HG03025 (cell line): ENCODE data around the gene ZNF446.

Source experiments
- ATAC-seq: cut with Tn5 transposase; IDR thresholded peaks from one replicate; pipeline ENCODE4 v1.9.1; 2021; ENCODE audit warnings: mild to moderate bottlenecking, moderate library complexity; ENCODE audit not compliant: unreplicated experiment, low FRiP score

The ZNF446 gene

DNA sequence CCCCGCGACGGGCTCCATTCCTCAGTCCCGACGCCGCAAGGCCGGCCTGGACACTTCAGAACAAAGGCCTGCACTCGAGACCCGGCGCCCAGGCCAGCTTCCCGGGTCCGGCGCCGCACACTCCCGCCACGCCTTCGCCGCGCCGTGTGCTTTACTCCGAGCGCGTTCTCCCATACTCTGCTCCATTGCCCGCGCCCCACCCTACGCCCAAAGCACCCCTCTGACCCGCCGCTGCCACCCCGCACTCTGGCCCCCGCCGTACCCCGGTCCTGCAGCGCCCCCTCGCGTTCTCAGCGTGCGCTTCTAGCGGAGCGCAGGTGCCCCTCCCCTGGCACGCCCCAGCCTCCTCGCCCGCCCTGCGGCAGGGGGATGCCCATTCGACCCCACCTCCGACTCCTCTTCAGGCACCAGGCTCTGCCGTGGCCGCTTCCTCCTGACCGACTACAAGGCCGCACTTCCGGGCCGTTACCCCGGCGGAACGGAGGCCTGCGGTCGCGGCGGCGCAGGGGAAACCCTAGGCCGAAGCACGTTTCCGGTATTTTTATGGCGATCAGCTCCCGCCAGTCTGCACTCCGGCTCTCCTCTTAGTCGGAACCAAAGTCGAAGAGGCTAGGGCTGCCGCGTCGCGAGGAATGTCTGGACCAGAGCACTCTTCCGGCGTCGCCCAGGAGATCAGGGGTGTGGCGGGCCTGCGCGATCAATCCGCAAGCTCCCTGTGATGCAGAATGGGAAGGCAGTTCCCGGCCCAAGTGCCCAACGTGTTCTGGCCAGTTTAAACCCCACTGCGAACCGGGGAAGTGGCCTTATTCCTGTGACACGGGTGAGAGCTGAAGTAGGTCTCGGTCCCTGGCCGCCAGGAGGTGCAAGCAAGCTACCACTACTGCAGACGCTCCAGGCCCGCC, 43.5 kb downstream of the ZNF446 start, which contains the start of gene ZBTB45:
TSS of gene ZBTB45 (minus strand) at position 456 of the 902 bp plus-strand sequence. CDS start 2,137 bp downstream, outside the sequence.
- ATAC-seq, result peak; percentile 63

DNA sequence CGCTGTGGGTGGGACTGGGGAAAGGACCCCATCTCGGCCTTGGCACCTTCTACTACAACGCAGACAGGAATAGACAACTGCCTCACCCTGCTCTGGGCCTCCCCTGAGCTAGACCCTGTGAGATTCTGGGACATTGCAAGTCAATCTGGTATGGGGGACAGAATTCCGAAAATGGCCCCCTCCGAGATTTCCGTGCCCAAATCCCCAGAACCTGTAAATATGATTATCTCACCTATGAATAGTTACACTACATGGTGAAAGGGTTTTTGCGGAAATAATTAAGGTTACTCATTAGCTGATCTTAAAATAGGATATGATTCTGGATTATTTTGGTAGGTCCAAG, 44.1 kb downstream of the ZNF446 start:
- no peak for ATAC-seq

DNA sequence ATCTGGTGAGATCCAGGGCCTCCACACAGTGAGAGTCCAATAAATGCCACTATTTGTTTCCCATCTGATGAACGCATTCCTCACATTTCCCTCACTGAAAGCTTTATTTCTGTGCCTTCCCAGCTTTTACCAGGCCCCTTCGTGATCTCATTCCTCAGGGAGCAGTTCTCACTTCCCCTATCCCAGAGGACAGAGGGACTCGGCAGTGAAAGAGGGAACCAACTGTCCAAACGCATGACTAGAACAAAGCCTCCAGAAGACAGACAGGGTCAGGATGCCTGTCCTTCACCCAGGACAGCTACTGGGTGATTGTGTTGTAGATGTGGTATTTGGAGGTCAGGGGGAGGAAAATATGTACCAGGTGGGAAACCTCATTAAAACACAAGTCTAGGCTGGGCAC, 45.5 kb downstream of the ZNF446 start:
- ATAC-seq, result no peak

DNA sequence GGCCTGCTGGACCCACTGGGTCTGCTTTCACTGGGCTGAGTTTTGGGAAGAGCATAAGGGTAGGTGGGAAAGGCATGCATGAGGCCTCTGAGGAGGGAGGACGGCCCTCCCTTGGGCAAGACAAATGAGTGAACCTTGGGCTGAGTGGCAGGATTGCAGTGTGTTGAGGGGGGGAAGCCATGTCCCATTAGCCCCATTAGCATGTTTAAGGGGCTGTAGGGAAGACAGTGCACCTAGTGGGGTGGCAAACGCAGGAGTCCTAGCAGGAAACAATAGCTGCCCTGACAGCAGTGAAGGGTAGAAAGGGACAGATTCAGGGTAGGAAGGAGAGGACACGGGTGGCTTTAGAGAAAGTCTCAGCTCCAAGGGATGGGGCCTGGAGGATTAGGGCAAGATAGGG, 46.6 kb downstream of the ZNF446 start:
- ATAC-seq, result no peak

DNA sequence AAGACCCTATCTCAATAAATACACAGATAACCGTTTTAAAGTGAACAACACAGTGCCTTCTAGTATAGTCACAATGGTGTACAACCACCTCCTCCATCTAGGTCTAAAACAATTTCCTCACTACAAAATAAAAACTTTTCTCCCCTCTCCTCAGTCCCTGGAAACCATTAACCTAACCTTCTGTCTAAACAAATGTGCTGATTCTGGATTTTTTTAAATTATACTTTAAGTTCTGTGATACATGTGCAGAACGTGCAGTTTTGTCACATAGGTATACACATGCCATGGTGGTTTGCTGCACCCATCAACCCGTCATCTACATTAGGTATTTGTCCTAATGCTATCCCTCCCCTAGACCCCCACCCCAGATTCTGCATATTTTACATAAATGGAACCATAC, 53.3 kb downstream of the ZNF446 start:
- no peak for ATAC-seq
